ENCODE results near the gene MCF2L.

The MCF2L gene

DNA sequence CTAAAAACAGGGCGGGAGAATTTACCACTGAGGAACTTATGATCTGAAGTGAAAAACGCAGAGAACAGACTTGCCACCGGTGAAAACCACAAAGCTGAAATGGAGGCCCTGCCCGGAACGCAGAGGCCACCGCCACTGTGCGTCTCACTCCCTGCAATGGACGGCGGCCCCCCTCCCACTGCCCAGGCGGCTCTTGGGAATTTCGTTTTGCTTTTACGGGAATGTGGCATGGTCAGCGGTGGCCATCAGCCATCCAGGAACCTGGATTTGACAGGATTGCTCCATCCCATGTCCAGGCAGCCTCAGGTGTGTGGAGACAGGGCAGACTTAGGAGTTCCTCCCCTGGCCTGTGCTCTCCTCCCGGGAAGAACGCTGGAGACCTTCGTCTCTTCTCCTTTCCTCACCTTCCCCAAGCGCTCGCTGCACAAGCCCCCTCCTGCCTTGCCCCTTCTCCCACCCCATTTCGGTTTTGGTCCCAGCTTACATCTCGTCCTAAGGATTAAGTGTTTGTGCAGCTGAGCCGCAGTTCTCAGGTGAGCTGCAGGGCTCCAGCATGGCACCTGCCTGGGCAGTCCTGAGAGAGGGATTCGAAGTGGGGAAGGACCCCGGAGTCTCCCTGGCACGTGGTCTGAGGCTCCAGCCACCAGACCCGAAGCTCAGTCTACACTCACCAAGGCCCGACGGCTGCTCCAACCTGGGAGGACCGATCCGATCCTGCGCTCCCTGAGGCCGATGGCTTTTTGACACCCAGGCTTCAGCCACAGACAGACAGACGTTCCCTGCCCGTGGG is 49.9 kb downstream of the MCF2L start:
- H3K36me3 ChIP-seq (ENCODE audit: control insufficient read depth, insufficient read depth, low read length): no peaks in the 10 kb centered on the region
- H3K4me1 ChIP-seq: peaks cover 3% of the 10 kb centered on the region
- peaks cover 2% of the 10 kb centered on the region for H3K79me2 ChIP-seq
- no peak overlapping the region for H2AFZ ChIP-seq
- no peak overlapping the region for H3K27ac ChIP-seq
- no peak overlapping the region for H3K4me3 ChIP-seq (ENCODE audit: low read depth, low read length)
- H3K4me2 ChIP-seq (ENCODE audit: low read length): no peak overlapping the region
- no peak overlapping the region for H3K9ac ChIP-seq
- TF ChIP-seq, protein P1, sequence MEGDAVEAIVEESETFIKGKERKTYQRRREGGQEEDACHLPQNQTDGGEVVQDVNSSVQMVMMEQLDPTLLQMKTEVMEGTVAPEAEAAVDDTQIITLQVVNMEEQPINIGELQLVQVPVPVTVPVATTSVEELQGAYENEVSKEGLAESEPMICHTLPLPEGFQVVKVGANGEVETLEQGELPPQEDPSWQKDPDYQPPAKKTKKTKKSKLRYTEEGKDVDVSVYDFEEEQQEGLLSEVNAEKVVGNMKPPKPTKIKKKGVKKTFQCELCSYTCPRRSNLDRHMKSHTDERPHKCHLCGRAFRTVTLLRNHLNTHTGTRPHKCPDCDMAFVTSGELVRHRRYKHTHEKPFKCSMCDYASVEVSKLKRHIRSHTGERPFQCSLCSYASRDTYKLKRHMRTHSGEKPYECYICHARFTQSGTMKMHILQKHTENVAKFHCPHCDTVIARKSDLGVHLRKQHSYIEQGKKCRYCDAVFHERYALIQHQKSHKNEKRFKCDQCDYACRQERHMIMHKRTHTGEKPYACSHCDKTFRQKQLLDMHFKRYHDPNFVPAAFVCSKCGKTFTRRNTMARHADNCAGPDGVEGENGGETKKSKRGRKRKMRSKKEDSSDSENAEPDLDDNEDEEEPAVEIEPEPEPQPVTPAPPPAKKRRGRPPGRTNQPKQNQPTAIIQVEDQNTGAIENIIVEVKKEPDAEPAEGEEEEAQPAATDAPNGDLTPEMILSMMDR (IDR thresholded peaks at IDR 0.05): no peak
- no peaks in the 10 kb centered on the region for H3K27me3 ChIP-seq (ENCODE audit: control insufficient read depth, insufficient read depth, low read length)
- no peaks in the 10 kb centered on the region for H3K9me3 ChIP-seq (ENCODE audit: control insufficient read depth, low read length)

DNA sequence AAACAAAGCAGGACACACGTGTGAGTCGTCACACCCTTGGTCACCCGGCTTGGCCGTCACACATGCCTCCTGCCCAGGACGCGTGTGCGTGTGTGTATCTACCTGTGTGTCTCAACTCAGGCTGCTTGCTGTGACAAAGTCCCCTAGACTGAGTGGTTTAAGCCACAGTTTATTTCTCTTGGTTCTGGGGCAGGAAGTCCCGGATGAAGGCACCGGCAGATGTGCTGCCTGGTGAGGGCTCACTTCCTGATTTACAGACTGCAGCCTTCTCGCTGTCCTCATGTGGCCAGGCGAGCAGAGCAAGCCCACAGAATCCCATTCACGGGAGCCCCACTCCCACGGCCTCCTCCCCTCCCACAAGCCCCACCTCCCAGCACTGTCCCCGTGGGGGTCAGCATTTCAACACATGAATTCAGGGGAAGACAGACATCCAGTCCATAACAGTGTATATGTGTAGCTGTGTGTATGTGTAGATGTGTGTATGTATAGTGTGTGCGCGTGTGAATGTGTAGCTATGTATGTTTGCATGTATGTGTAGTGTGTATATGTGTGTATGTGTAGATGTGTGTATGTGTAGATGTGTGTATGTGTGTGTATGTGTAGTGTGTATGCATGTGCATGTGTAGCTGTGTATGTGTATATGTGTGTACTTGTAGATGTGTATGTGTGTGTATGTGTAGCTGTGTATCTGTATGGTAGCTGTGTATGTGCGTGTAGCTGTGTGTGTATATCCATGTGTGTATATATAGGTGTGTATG is 51.5 kb downstream of the MCF2L start:
- no peak overlapping the region for H3K27ac ChIP-seq
- H2AFZ ChIP-seq: no peak overlapping the region
- no peaks in the 10 kb centered on the region for H3K79me2 ChIP-seq
- H3K4me1 ChIP-seq: no peaks in the 10 kb centered on the region
- H3K4me3 ChIP-seq (ENCODE audit: low read depth, low read length): no peak overlapping the region
- H3K9ac ChIP-seq: no peak overlapping the region
- H3K27me3 ChIP-seq (ENCODE audit: control insufficient read depth, insufficient read depth, low read length): no peaks in the 10 kb centered on the region
- H3K36me3 ChIP-seq (ENCODE audit: control insufficient read depth, insufficient read depth, low read length): no peaks in the 10 kb centered on the region
- no peak overlapping the region for H3K4me2 ChIP-seq (ENCODE audit: low read length)
- no peaks in the 10 kb centered on the region for H3K9me3 ChIP-seq (ENCODE audit: control insufficient read depth, low read length)
- TF ChIP-seq, protein P1 (IDR thresholded peaks at IDR 0.05): no peak

DNA sequence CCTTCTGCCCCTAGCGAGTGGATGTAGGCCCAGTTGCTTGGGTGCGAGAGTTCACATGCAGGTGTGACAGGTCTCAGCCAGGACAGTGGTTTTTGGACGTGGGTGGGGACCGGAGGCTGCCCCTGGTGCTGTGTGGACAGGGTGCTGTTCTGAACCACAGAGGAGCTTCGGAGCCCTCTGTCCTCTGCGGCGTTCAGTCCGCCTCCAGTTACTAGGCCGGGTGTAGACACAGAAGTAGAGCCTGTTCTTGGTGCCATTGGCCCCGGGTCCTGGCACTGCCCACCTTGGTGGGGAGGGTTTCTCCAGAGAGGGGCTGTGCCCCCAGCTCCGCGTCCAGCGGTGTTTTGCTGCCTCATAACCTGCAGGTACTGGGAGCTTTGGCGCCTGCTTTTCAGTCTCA is 52.4 kb downstream of the MCF2L start:
- Histone ChIP-seq H3K9ac (no peak overlapping the region), H3K4me2 (ENCODE audit: low read length) (no peak overlapping the region), H3K79me2 (no peaks in the 10 kb centered on the region), H3K27me3 (ENCODE audit: control insufficient read depth, insufficient read depth, low read length) (no peaks in the 10 kb centered on the region), H3K27ac (no peak overlapping the region), H2AFZ (no peak overlapping the region), H3K4me1 (no peaks in the 10 kb centered on the region), H3K4me3 (ENCODE audit: low read depth, low read length) (no peak overlapping the region), H3K36me3 (ENCODE audit: control insufficient read depth, insufficient read depth, low read length) (no peaks in the 10 kb centered on the region), H3K9me3 (ENCODE audit: control insufficient read depth, low read length) (no peaks in the 10 kb centered on the region)
- TF ChIP-seq, protein P1 (IDR thresholded peaks at IDR 0.05): no peak

DNA sequence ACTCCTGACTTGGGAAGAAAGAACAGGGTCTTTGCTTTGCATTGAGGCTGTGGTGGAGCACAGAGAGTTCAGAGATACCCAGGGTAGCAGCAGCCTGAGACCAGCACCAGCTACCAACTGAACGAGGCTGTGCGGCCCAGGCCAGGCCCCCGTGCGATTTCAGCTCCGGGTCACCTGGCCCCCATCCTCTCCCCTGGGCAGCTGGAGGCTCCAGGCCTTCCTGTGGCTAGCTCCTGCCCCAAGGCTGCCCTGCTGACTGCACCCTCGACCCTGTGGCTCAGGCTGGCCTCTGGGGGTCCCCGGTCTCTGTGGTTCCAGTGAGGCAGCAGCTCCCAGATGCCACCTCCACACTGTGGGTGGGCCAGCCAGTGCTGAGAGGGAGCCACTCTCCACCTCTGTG is 52.8 kb downstream of the MCF2L start:
- Histone ChIP-seq H3K79me2 (no peaks in the 10 kb centered on the region), H3K36me3 (ENCODE audit: control insufficient read depth, insufficient read depth, low read length) (no peaks in the 10 kb centered on the region), H3K9me3 (ENCODE audit: control insufficient read depth, low read length) (no peaks in the 10 kb centered on the region), H3K27me3 (ENCODE audit: control insufficient read depth, insufficient read depth, low read length) (no peaks in the 10 kb centered on the region), H3K27ac (no peak overlapping the region), H3K4me1 (no peaks in the 10 kb centered on the region), H3K9ac (no peak overlapping the region), H2AFZ (no peak overlapping the region), H3K4me2 (ENCODE audit: low read length) (no peak overlapping the region), H3K4me3 (ENCODE audit: low read depth, low read length) (no peak overlapping the region)
- TF ChIP-seq, protein P1 (IDR thresholded peaks at IDR 0.05): no peak

Data from parathyroid adenoma (tissue), 2 donors.